GM12878 (cell line): Measurements from ENCODE around the gene DCTN2.

Experiments
- MEF2A ChIP-seq: IDR thresholded peaks from 2 replicates; pipeline ENCODE4 v1.6.1; 2011; ENCODE audit warnings: low read depth, mild to moderate bottlenecking, low read length, moderate library complexity; ENCODE audit not compliant: insufficient read depth
- SMAD1 ChIP-seq: fragments of 450-650 bp; IDR thresholded peaks from 2 replicates; pipeline ENCODE4 v1.6.1; 2018; ENCODE audit warnings: mild to moderate bottlenecking, low read depth; ENCODE audit not compliant: partially characterized antibody
- TF ChIP-seq, protein P1 (sequence below): fragments of 450-650 bp; IDR thresholded peaks from 2 replicates; pipeline ENCODE4 v1.6.1; 2016; ENCODE audit warnings: mild to moderate bottlenecking, moderate library complexity, borderline replicate concordance
- TF ChIP-seq, protein P2 (sequence below), 3 experiments: IDR thresholded peaks in 2 of 3; conservative IDR thresholded peaks in 1 of 3; 2 replicates each; pipeline ENCODE4 v1.5.1; 2011; ENCODE audit warnings: low read depth in 3 of 3, low read length in 3 of 3, mild to moderate bottlenecking in 3 of 3, control low read depth in 2 of 3, moderate library complexity in 2 of 3, inconsistent platforms in 1 of 3, mixed read lengths in 1 of 3; ENCODE audit not compliant: control insufficient read depth in 2 of 3, insufficient read depth in 1 of 3; ENCODE audit errors: extremely low read depth in 1 of 3

DNA sequence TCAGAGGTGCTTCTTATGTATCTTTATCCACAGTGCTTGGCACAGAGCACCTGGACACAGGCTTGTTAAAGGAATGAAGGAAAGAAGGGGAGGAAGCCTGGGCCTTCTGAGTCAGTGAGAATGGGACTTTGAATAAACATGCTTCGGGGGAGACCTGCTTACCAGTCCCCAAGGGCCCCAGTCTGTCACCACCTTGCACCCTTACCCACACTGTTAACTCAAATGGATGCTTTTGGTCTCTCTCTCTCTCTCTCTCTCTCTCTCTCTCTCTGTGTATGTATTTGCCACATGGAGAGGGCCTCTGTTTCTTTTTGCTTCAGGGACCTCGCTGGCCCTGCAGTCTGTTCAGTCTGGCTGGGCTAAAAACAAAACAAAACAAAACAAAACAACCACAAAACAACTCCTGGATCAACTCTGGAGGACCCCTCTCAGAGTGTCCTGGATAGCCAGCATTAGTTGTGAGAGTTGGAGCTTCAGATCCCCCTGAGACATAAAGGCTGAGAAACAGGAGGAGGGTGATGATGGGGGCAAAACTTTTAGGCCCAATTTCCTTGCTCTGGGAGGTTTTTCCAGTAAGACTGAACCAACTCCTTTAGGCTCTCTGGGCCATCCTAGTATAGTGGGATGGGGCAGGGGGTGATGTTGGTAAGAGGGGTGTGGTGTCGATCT lies 4.8 kb upstream of the DCTN2 start:
- no peak for TF ChIP-seq SMAD1
- no peak for TF ChIP-seq MEF2A
- TF ChIP-seq, protein P1, sequence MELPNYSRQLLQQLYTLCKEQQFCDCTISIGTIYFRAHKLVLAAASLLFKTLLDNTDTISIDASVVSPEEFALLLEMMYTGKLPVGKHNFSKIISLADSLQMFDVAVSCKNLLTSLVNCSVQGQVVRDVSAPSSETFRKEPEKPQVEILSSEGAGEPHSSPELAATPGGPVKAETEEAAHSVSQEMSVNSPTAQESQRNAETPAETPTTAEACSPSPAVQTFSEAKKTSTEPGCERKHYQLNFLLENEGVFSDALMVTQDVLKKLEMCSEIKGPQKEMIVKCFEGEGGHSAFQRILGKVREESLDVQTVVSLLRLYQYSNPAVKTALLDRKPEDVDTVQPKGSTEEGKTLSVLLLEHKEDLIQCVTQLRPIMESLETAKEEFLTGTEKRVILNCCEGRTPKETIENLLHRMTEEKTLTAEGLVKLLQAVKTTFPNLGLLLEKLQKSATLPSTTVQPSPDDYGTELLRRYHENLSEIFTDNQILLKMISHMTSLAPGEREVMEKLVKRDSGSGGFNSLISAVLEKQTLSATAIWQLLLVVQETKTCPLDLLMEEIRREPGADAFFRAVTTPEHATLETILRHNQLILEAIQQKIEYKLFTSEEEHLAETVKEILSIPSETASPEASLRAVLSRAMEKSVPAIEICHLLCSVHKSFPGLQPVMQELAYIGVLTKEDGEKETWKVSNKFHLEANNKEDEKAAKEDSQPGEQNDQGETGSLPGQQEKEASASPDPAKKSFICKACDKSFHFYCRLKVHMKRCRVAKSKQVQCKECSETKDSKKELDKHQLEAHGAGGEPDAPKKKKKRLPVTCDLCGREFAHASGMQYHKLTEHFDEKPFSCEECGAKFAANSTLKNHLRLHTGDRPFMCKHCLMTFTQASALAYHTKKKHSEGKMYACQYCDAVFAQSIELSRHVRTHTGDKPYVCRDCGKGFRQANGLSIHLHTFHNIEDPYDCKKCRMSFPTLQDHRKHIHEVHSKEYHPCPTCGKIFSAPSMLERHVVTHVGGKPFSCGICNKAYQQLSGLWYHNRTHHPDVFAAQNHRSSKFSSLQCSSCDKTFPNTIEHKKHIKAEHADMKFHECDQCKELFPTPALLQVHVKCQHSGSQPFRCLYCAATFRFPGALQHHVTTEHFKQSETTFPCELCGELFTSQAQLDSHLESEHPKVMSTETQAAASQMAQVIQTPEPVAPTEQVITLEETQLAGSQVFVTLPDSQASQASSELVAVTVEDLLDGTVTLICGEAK: no peak
- TF ChIP-seq, protein P2, sequence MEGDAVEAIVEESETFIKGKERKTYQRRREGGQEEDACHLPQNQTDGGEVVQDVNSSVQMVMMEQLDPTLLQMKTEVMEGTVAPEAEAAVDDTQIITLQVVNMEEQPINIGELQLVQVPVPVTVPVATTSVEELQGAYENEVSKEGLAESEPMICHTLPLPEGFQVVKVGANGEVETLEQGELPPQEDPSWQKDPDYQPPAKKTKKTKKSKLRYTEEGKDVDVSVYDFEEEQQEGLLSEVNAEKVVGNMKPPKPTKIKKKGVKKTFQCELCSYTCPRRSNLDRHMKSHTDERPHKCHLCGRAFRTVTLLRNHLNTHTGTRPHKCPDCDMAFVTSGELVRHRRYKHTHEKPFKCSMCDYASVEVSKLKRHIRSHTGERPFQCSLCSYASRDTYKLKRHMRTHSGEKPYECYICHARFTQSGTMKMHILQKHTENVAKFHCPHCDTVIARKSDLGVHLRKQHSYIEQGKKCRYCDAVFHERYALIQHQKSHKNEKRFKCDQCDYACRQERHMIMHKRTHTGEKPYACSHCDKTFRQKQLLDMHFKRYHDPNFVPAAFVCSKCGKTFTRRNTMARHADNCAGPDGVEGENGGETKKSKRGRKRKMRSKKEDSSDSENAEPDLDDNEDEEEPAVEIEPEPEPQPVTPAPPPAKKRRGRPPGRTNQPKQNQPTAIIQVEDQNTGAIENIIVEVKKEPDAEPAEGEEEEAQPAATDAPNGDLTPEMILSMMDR (IDR thresholded peaks at IDR 0.05 in 2 of 3, conservative IDR thresholded peaks at IDR 0.05 in 1 of 3; ENCODE audit: control insufficient read depth in 2 of 3, extremely low read depth in 1 of 3, insufficient read depth in 1 of 3, low read depth in 3 of 3, low read length in 3 of 3): no peak
